Measurements from ENCODE around the gene ZNF407. TPM values are rescaled to one million over a fixed set of nuclear protein-coding genes. Genes with fewer than 3 reads are reported as not detected.

ZNF407 gene
- total RNA-seq, 1 experiment from 2014 or later = 7.6 TPM

DNA sequence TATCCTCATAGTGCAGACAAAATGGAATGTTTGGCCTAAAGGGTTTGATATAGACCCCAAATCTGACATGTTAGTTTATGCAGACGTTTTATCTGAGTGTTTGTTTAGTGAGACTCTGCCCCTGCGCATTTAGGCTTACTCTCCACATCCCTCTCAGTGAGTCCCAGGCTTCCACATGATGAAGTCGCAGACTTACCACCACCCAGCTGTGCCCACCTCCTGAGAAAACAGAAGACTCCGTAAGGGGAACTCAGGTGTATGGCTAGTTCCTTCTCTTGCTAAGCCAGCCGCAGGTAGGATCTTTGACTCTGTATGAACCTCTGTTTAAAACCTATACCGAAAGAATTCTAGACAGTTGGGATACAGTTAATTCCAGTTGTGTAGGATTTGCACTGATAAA lies 338.7 kb downstream of the ZNF407 start:
- ChIA-PET CTCF (no interaction called here), POLR2A (no interaction called here), RAD21 (ENCODE audit: low non-redundant PET in 1 of 2, low total read pairs in 2 of 2, uncharacterized antibody in 2 of 2, unreplicated experiment in 2 of 2) (no interaction called here)
- intact Hi-C loops (cut with micrococcal nuclease) = no loop called here
- Histone ChIP-seq H4K20me1 (ENCODE audit: insufficient read depth) (no peaks in the 10 kb centered on the region), H3K36me3 (ENCODE audit: control insufficient read depth in 1 of 2, insufficient read depth in 2 of 2, low read length in 2 of 2) (no peaks in the 10 kb centered on the region), H2AFZ (ENCODE audit: low read depth, low read length, poor library complexity, severe bottlenecking) (no peak overlapping the region), H3K9me2 (ENCODE audit: insufficient read depth) (no peaks in the 10 kb centered on the region), H3K27me3 (ENCODE audit: insufficient read depth, low read length) (no peaks in the 10 kb centered on the region), H3K4me1 (ENCODE audit: control insufficient read depth in 1 of 2, insufficient read depth in 2 of 2, low read length in 2 of 2) (no peaks in the 10 kb centered on the region), H3K27ac (ENCODE audit: low read depth, low read length) (no peak overlapping the region), H3K79me2 (ENCODE audit: insufficient read depth, low read length) (no peaks in the 10 kb centered on the region), H3K4me2 (ENCODE audit: low read length) (no peak overlapping the region), H3K9ac (ENCODE audit: low read length) (no peak overlapping the region), H3K9me3 (ENCODE audit: control insufficient read depth in 1 of 2, insufficient read depth in 1 of 2, low read depth in 1 of 2, low read length in 2 of 2) (no peaks in the 10 kb centered on the region), H3K4me3 (replicated peaks in 1 of 2; ENCODE audit: low read depth in 1 of 2, low read length in 2 of 2) (no peak overlapping the region)
- DNase-seq (ENCODE audit: low read depth, low spot score) (no peak), ATAC-seq (no peak)
- TF ChIP-seq MAX (IDR thresholded peaks at IDR 0.05) (no peak), EZH2 (IDR thresholded peaks at IDR 0.05) (no peak), CEBPB (IDR thresholded peaks at IDR 0.05; ENCODE audit: low read depth) (no peak), EZH2phosphoT487 (IDR thresholded peaks at IDR 0.05; ENCODE audit: borderline replicate concordance) (no peak), CBX3 (IDR thresholded peaks at IDR 0.05; ENCODE audit: low read depth) (no peak), ELF1 (IDR thresholded peaks at IDR 0.05; ENCODE audit: borderline replicate concordance, low read depth) (no peak), YY1 (IDR thresholded peaks at IDR 0.05; ENCODE audit: extremely low read depth, insufficient replicate concordance, low read depth, low read length) (no peak)
- BruUV-seq (replicated peaks) = no TSS peak

- no peak overlapping the region for H3K27ac ChIP-seq (ENCODE audit: low read depth, low read length)
- H3K9me3 ChIP-seq (ENCODE audit: control insufficient read depth in 1 of 2, insufficient read depth in 1 of 2, low read depth in 1 of 2, low read length in 2 of 2) = no peaks in the 10 kb centered on the region
- no peak overlapping the region for H3K4me2 ChIP-seq (ENCODE audit: low read length)
- no peaks in the 10 kb centered on the region for H3K27me3 ChIP-seq (ENCODE audit: insufficient read depth, low read length)
- ATAC-seq (no peak), DNase-seq (ENCODE audit: low read depth, low spot score) (no peak)
- H3K79me2 ChIP-seq (ENCODE audit: insufficient read depth, low read length) = no peaks in the 10 kb centered on the region
- no TSS peak for BruUV-seq (replicated peaks)
- ChIA-PET POLR2A (no interaction called here), RAD21 (ENCODE audit: low non-redundant PET in 1 of 2, low total read pairs in 2 of 2, uncharacterized antibody in 2 of 2, unreplicated experiment in 2 of 2) (no interaction called here), CTCF (no interaction called here)
- no peaks in the 10 kb centered on the region for H3K36me3 ChIP-seq (ENCODE audit: control insufficient read depth in 1 of 2, insufficient read depth in 2 of 2, low read length in 2 of 2)
- H3K9ac ChIP-seq (ENCODE audit: low read length) = no peak overlapping the region
- no peaks in the 10 kb centered on the region for H3K9me2 ChIP-seq (ENCODE audit: insufficient read depth)
- H2AFZ ChIP-seq (ENCODE audit: low read depth, low read length, poor library complexity, severe bottlenecking) = no peak overlapping the region
- intact Hi-C loops (cut with micrococcal nuclease) = no loop called here
- no peaks in the 10 kb centered on the region for H4K20me1 ChIP-seq (ENCODE audit: insufficient read depth)
- no peaks in the 10 kb centered on the region for H3K4me1 ChIP-seq (ENCODE audit: control insufficient read depth in 1 of 2, insufficient read depth in 2 of 2, low read length in 2 of 2)
- no peak overlapping the region for H3K4me3 ChIP-seq (replicated peaks in 1 of 2; ENCODE audit: low read depth in 1 of 2, low read length in 2 of 2)
- TF ChIP-seq SP1 (IDR thresholded peaks at IDR 0.05; ENCODE audit: low read depth) (no peak), TCF7L2 (IDR thresholded peaks at IDR 0.05; ENCODE audit: borderline replicate concordance, extremely low read depth, insufficient read depth, insufficient read length) (no peak), EZH2 (IDR thresholded peaks at IDR 0.05) (no peak), ATF3 (IDR thresholded peaks at IDR 0.05) (no peak), RAD21 (IDR thresholded peaks at IDR 0.05; ENCODE audit: low read depth) (no peak), CEBPB (IDR thresholded peaks at IDR 0.05; ENCODE audit: low read depth) (no peak), EGR1 (IDR thresholded peaks at IDR 0.05; ENCODE audit: low read depth) (no peak), EZH2phosphoT487 (IDR thresholded peaks at IDR 0.05; ENCODE audit: borderline replicate concordance) (no peak), MAX (IDR thresholded peaks at IDR 0.05) (no peak), ZNF274 (IDR thresholded peaks at IDR 0.05; ENCODE audit: low read depth, low read length) (no peak), YY1 (IDR thresholded peaks at IDR 0.05; ENCODE audit: extremely low read depth, insufficient replicate concordance, low read depth, low read length) (no peak), FOSL1 (IDR thresholded peaks at IDR 0.05; ENCODE audit: low read depth) (no peak), CTCF (IDR thresholded peaks at IDR 0.05 in 2 of 3, conservative IDR thresholded peaks at IDR 0.05 in 1 of 3; ENCODE audit: borderline replicate concordance in 1 of 3, insufficient read depth in 1 of 3, low read depth in 2 of 3, low read length in 2 of 3) (no peak), ZFX (IDR thresholded peaks at IDR 0.05) (no peak)
- TF ChIP-seq, protein P1, sequence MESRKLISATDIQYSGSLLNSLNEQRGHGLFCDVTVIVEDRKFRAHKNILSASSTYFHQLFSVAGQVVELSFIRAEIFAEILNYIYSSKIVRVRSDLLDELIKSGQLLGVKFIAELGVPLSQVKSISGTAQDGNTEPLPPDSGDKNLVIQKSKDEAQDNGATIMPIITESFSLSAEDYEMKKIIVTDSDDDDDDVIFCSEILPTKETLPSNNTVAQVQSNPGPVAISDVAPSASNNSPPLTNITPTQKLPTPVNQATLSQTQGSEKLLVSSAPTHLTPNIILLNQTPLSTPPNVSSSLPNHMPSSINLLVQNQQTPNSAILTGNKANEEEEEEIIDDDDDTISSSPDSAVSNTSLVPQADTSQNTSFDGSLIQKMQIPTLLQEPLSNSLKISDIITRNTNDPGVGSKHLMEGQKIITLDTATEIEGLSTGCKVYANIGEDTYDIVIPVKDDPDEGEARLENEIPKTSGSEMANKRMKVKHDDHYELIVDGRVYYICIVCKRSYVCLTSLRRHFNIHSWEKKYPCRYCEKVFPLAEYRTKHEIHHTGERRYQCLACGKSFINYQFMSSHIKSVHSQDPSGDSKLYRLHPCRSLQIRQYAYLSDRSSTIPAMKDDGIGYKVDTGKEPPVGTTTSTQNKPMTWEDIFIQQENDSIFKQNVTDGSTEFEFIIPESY (IDR thresholded peaks at IDR 0.05; ENCODE audit: extremely low read depth, insufficient replicate concordance, low read length) = no peak
These were observed 339.6 kb downstream of the ZNF407 start for GRCh38 chr18:74937291-74937690.
